Breast epithelium (tissue), 3 donors: Measurements from ENCODE around the gene TATDN2.

Experiments
- POLR2A ChIP-seq: fragments of 450-650 bp; IDR thresholded peaks from one replicate; pipeline ENCODE4 v1.6.1; 2016; ENCODE audit warnings: antibody characterized with exemption, mild to moderate bottlenecking, moderate library complexity
- POLR2AphosphoS5 ChIP-seq, 3 donors: sonication (generic); formaldehyde crosslinking; IDR thresholded peaks; one replicate each; pipeline ENCODE4 v1.6.1; 2017; ENCODE audit warnings: antibody characterized with exemption in 3 of 3
- TF ChIP-seq, protein P1 (sequence below), 3 donors: fragments of 450-650 bp; IDR thresholded peaks; one replicate each; pipeline ENCODE4 v1.5.1; 2016 to 2017; ENCODE audit warnings: antibody characterized with exemption in 3 of 3, mild to moderate bottlenecking in 3 of 3, moderate library complexity in 3 of 3

DNA sequence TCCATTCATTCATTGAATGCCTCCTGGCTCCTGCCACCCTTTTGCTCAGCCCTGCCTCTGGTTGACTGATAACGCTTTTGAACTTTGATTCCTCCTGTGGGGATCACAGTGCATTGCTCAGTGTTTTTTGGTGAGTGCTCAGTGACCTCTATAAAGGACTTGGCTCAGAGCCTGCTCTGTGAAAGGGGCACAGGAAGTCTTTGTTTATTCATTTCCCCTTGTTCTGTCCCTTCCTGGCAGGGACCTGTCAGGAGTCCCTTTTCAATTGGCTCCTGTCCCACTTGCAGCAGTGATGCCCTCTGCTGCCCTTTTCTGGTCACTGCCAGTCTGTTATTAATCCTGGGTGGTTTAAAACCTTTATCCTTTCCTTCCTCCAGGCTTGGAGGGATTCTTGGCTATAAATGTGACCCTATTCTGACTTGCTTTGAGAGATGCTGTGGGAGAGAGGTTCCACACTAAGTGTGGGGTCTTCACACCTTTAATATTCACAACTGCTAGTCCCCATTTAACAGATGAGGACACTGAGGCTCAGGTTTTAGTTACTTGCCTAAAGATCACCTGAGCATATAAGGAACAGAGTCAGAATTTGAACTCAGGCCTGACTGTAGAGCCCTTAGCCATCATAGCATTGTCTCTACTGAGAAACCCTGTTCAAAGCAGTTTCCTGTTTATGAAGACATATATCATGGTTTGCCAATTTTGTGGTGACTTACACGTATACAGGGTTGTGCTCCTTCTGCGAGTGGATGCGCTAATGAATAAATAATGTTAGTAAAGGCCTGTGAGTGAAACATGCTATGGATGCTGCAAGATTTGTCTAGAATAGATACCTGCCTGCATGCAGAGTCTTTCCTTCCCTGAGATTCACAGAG is 23.2 kb upstream of the TATDN2 start:
- TF ChIP-seq POLR2A (no peak), POLR2AphosphoS5 (IDR thresholded peaks at IDR 0.05) (peak; percentile 74 to 88 (median 77))
- TF ChIP-seq, protein P1, sequence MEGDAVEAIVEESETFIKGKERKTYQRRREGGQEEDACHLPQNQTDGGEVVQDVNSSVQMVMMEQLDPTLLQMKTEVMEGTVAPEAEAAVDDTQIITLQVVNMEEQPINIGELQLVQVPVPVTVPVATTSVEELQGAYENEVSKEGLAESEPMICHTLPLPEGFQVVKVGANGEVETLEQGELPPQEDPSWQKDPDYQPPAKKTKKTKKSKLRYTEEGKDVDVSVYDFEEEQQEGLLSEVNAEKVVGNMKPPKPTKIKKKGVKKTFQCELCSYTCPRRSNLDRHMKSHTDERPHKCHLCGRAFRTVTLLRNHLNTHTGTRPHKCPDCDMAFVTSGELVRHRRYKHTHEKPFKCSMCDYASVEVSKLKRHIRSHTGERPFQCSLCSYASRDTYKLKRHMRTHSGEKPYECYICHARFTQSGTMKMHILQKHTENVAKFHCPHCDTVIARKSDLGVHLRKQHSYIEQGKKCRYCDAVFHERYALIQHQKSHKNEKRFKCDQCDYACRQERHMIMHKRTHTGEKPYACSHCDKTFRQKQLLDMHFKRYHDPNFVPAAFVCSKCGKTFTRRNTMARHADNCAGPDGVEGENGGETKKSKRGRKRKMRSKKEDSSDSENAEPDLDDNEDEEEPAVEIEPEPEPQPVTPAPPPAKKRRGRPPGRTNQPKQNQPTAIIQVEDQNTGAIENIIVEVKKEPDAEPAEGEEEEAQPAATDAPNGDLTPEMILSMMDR (IDR thresholded peaks at IDR 0.05), result peak; percentile 40 to 89 (median 82)
